Activated CD4-positive, alpha-beta T cell treated with anti-CD3 and anti-CD28 coated beads, Interleukin-2, amount 10 ng/mL, durations not matched to agents 7 days and 5 days (primary cell): ENCODE measurements around the gene PSMD6. TPM values are rescaled to one million over a fixed set of nuclear protein-coding genes. Genes with fewer than 3 reads are reported as not detected.

Experiments
- total RNA-seq, 2 experiments: library from RNA; stranded (reverse); gene quantifications; one replicate each; pipeline ENCODE4 v1.2.3, GENCODE V29; 2021

Gene PSMD6
- total RNA-seq, 2 experiments from 2014 or later = 73.4 to 75.0 TPM

Other genes starting within 250 kb of the PSMD6 start
- gene C3orf49, start 204.2 kb downstream of the PSMD6 start, total RNA-seq = not detected
- gene THOC7, start 159.7 kb downstream of the PSMD6 start, total RNA-seq = 10 to 100 TPM; 62.2 to 68.8 TPM
- 10 to 100 TPM; 70.0 to 95.0 TPM for gene ATXN7, start 159.6 kb downstream of the PSMD6 start, total RNA-seq
- not detected for gene SCAANT1, start 111.1 kb downstream of the PSMD6 start, total RNA-seq
- gene PRICKLE2, start 202.0 kb upstream of the PSMD6 start, total RNA-seq = not detected